HepG2 (cell line): ENCODE measurements around the gene SLAMF8.

Experiments used
- BHLHE40 ChIP-seq: IDR thresholded peaks from 2 replicates; pipeline ENCODE4 v1.6.1; 2011; ENCODE audit warnings: low read length, improper control_type of control experiment
- CTCF ChIP-seq: sonication (generic); formaldehyde crosslinking; IDR thresholded peaks from 2 replicates; pipeline ENCODE4 v1.5.0; 2020; ENCODE audit warnings: mild to moderate bottlenecking, missing genetic modification reagents, moderate library complexity
- EP300 ChIP-seq, 3 experiments: sonication (generic) in 1 of 3; formaldehyde crosslinking in 1 of 3; IDR thresholded peaks; 2 replicates each; pipeline versions ENCODE4 v1.5.1 to v1.6.1; 2011 to 2020; ENCODE audit warnings: low read depth in 2 of 3, low read length in 2 of 3, borderline replicate concordance in 1 of 3, improper control_type of control experiment in 1 of 3, mild to moderate bottlenecking in 1 of 3, missing genetic modification reagents in 1 of 3, moderate library complexity in 1 of 3
- ZNF501 ChIP-seq: sonication (generic); formaldehyde crosslinking; IDR thresholded peaks from 2 replicates; pipeline ENCODE4 v1.5.1; 2020; ENCODE audit warnings: mild to moderate bottlenecking, moderate library complexity, missing genetic modification reagents
- ZNF652 ChIP-seq: IDR thresholded peaks from 2 replicates; pipeline ENCODE4 v1.6.1; 2016; ENCODE audit warnings: low read depth, borderline replicate concordance
- TF ChIP-seq, protein P1 (sequence below): sonication (generic); formaldehyde crosslinking; IDR thresholded peaks from 2 replicates; pipeline ENCODE4 v1.5.1; 2020; ENCODE audit warnings: mild to moderate bottlenecking, missing genetic modification reagents

DNA sequence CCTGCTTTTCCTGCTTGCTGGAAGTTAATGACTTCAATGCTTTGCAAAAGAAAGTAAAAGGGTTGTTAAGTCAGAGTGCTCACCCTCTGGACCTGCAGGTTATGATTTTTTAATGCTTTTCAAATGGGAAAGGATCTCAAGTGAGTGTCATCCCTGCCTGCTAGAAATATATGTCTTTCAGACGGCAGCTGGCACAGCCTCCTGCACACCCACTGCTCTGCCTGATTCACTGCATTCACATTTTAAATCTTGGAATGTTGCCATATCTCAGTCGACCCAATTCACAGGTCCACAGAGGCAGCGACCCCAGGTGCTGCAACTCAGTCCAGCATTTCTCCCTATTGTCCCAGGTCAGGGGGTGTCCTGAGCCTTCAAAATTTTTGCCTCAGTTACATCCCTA is 35.2 kb upstream of the SLAMF8 start:
- TF ChIP-seq ZNF652 (CRISPR knock-in tag) (no peak), EP300 (IDR thresholded peaks at IDR 0.05; ENCODE audit: low read depth in 2 of 2, low read length in 2 of 2) (no peak), EP300 (CRISPR knock-in tag; IDR thresholded peaks at IDR 0.05; ENCODE audit: borderline replicate concordance) (no peak), CTCF (CRISPR knock-in tag) (no peak), ZNF501 (no peak), BHLHE40 (no peak)
- TF ChIP-seq, protein P1, sequence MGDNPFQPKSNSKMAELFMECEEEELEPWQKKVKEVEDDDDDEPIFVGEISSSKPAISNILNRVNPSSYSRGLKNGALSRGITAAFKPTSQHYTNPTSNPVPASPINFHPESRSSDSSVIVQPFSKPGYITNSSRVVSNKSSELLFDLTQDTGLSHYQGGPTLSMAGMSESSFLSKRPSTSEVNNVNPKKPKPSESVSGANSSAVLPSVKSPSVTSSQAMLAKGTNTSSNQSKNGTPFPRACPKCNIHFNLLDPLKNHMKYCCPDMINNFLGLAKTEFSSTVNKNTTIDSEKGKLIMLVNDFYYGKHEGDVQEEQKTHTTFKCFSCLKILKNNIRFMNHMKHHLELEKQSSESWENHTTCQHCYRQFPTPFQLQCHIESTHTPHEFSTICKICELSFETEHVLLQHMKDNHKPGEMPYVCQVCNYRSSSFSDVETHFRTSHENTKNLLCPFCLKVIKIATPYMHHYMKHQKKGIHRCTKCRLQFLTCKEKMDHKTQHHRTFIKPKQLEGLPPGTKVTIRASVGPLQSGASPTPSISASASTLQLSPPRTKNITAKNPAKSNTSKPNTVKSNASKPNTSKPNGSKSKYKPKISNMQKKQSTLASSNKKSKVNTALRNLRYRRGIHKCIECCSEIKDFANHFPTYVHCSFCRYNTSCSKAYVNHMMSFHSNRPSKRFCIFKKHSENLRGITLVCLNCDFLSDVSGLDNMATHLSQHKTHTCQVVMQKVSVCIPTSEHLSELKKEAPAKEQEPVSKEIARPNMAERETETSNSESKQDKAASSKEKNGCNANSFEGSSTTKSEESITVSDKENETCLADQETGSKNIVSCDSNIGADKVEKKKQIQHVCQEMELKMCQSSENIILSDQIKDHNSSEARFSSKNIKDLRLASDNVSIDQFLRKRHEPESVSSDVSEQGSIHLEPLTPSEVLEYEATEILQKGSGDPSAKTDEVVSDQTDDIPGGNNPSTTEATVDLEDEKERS (CRISPR knock-in tag) = no peak
